GM10248 (cell line): ENCODE data around the gene C4orf51.

Experiments
- CTCF ChIA-PET: fragments of 300-600 bp; sonication (Branson Sonifier 250); formaldehyde crosslinking; extraction: SDS; loops from one replicate; lab custom pipeline; 2021; ENCODE audit warnings: antibody characterized with exemption; lab: Yijun Ruan, JAX
- POLR2A ChIA-PET: fragments of 350-650 bp; sonication (Branson Sonifier 250); formaldehyde crosslinking; extraction: SDS; loops from one replicate; lab custom pipeline; 2020; ENCODE audit warnings: antibody characterized with exemption; lab: Yijun Ruan, JAX
- DNase-seq: peaks from one replicate; pipeline ENCODE4 v3.0.0; 2012; ENCODE audit errors: extremely low spot score
- TF ChIP-seq, protein P1 (sequence below): IDR thresholded peaks from 2 replicates; pipeline ENCODE4 v1.5.1; 2012; ENCODE audit warnings: mild to moderate bottlenecking, low read depth; ENCODE audit errors: extremely low read depth, missing control alignments, control extremely low read depth

Gene C4orf51

DNA sequence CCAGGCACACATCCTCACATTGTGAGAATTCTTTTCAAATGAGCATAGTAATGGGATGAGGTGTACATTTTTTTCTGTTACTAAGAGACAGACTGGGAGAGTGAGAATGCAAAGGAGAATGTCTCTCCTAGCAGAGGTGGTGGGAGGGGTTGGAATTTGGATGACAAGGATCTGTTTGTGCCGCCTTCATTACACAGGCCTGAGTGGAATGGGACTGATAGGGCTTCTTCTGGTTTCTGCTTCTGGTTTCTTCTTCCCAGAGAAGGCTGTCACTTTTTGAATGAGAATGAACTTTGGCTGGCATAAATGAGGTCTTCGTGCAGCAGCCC, 55.4 kb downstream of the C4orf51 start:
- TF ChIP-seq, protein P1, sequence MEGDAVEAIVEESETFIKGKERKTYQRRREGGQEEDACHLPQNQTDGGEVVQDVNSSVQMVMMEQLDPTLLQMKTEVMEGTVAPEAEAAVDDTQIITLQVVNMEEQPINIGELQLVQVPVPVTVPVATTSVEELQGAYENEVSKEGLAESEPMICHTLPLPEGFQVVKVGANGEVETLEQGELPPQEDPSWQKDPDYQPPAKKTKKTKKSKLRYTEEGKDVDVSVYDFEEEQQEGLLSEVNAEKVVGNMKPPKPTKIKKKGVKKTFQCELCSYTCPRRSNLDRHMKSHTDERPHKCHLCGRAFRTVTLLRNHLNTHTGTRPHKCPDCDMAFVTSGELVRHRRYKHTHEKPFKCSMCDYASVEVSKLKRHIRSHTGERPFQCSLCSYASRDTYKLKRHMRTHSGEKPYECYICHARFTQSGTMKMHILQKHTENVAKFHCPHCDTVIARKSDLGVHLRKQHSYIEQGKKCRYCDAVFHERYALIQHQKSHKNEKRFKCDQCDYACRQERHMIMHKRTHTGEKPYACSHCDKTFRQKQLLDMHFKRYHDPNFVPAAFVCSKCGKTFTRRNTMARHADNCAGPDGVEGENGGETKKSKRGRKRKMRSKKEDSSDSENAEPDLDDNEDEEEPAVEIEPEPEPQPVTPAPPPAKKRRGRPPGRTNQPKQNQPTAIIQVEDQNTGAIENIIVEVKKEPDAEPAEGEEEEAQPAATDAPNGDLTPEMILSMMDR = no peak
- no peak for DNase-seq
- ChIA-PET POLR2A (no interaction called here), CTCF (interaction anchor here (1.2 kb wide), 1 partner anchor 11 kb away, joined by 3 read pairs; no protein-coding TSS in a partner anchor)

DNA sequence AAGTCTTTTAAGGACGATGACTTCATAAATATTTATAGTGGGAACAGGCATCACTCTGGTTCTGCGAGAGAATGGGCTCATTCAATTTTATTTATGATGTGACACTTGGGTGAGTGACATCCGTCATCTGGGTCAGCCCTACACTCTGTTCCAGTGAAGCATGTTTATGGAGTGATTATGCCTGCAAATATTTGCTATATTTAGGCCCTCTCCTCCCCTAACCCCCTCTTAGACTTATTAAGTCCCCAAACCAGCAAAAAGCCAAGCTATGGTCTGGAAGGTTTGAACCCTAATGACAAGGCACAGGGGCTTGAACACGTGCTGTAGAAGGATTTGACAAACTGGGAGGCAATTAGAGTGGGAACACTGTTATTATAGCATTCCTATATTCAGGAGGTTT, 55.9 kb downstream of the C4orf51 start:
- POLR2A ChIA-PET = no interaction called here
- CTCF ChIA-PET = interaction anchor here (0.9 to 1.2 kb wide), 3 partner anchors 9 to 11 kb away, joined by 3 to 4 read pairs (median 3); no protein-coding TSS in a partner anchor
- TF ChIP-seq, protein P1 = no peak
- DNase-seq = no peak

DNA sequence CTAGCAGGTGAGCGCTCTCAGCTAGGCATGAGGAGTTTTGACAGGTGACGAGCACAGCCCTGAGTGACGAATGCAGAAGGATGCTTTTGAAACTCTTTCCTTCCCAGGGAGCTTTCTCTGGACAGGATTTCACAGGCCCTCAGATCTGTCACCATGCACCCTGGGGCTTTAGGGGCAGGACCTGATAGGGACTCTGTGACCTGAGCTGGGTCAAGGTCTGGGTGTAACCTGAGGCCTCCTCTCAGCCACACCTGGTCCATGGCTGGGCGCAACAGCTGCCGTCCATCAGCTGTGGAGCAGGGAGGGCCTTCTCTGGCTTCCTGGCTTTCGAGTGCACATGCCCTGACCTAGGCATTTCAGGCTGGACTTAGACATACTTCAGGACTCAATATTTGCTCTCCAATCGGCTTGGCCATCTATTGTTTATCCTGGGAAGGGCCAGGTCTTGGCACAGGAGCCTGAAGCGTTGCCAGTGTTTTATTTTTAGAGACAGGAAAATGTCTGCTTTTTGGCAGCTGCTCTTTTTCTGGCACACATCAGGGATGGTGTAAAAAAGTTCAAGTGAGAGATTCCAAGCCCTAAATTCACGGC, 56.4 kb downstream of the C4orf51 start:
- POLR2A ChIA-PET = no interaction called here
- TF ChIP-seq, protein P1 = no peak
- DNase-seq = no peak

DNA sequence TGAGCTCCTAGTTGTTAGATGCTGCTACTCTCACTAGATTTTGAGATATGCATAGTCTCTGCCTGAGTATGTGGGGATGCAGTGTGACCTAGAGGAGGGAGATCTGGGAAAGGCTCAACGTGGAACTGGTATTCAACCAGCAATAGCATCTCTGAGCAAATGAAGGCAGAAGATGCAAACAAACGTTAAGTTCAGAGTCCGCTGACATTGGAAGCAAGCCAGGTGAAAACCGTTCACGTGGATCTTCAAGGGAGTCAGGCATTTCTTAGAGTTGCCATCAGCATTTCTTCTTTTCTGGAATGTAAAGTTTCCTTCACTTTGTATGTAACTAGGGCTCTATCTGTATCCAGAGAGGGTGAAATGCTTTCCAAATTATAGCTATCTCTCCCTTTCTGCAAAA, 59.9 kb downstream of the C4orf51 start:
- ChIA-PET CTCF (interaction anchor here (2.3 kb wide), 1 partner anchor 12 kb away, joined by 5 read pairs; no protein-coding TSS in a partner anchor), POLR2A (no interaction called here)
- TF ChIP-seq, protein P1 = no peak
- no peak for DNase-seq

More for the DNA sequence above, 56.4 kb downstream of the C4orf51 start:
- CTCF ChIA-PET = interaction anchor here (0.9 to 1.2 kb wide), 3 partner anchors 9 to 10 kb away, joined by 3 to 4 read pairs (median 3); no protein-coding TSS in a partner anchor

DNA sequence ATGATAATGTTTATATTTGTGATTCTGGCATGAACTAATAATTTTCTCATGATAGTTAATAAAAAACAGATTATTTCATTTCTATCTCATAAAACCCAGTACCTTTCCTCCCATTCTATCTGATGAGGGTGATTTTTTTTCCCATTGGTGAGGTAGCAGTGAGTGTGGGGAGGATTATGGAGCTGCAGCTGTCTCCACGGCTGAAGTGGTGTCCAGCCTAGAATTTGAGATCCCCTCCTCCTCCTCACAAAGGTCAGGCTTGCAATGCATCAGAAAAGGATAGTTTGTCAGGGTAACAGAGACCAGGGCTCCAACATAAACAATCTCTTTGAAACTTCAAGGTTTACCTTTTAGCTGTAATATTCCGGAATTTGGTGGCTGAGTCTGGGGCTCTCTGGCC, 60.9 kb downstream of the C4orf51 start:
- no peak for DNase-seq
- POLR2A ChIA-PET = no interaction called here
- TF ChIP-seq, protein P1 = no peak
- CTCF ChIA-PET = interaction anchor here (1.2 kb wide), 1 partner anchor 98 kb away, joined by 4 read pairs; no protein-coding TSS in a partner anchor

DNA sequence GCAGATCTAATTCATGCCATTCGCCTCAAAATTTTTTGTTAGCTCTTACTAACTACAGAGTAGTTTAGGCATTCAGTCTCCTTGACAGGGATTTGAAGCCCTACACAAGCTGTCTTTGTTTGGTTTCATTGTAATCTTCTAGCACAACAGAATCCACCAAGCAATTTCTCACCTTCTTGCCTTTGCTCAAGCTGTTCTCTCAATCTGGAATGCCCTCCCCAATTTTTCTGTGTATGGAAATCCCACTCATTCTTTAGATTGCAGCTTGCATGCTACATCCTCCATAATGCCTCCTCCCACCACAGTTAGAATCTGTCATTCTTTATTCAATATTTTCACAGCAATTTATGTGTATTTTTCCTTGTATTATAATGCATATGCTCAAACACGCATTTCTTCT, 63.7 kb downstream of the C4orf51 start:
- TF ChIP-seq, protein P1 = no peak
- DNase-seq = no peak
- POLR2A ChIA-PET = no interaction called here
- CTCF ChIA-PET = interaction anchor here (1.1 to 1.4 kb wide), 5 partner anchors 10 to 34 kb away, joined by 3 to 4 read pairs (median 3); no protein-coding TSS in a partner anchor
